COLO668 (cell line): ENCODE data around the gene LDLRAD4.
A peak's percentile ranks its signal among the peaks of the same experiment; 100 is the strongest.

Source experiments
- DNase-seq: peaks from one replicate; lab custom pipeline; 2025; ENCODE audit not compliant: unreplicated experiment; lab: John Stamatoyannopoulos, UW

Gene LDLRAD4

DNA sequence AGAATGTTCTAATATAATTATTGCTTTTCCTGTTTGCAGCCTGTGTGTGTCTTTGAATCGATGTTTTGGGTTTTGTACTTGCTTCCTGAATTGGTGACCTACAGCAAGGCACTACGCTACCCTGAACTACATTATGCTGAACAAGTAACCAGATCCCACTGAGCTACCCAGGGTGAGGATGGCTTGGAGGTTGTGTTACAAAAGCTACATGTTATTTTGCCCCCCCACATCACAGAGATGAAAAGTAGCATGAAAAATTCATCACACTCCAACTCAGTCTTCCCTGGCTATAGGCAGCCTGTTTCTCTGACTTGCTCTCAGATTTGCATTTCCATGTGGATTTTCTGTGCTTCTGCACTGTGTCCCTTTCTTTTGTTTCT, 162.1 kb downstream of the LDLRAD4 start:
- DNase-seq = no peak

DNA sequence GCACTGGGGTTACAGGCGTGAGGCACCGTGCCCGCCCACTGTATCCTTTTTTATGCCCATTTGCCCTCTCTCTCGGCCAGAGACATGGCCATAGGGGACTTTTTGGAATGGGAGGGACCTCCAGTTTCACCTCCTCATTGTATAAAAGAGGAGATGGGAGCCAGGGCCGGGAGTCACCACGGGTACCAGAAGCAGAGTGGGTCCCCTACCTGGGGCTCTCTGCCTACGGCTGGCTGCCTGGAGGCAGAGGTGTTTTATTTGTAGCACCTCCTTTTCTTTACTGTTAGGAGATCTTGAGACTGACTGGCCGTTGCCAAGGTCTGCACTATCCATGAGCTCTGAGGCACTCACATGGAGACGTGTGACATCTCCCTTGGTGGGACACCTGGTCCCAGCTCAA, 162.8 kb downstream of the LDLRAD4 start:
- DNase-seq = no peak

DNA sequence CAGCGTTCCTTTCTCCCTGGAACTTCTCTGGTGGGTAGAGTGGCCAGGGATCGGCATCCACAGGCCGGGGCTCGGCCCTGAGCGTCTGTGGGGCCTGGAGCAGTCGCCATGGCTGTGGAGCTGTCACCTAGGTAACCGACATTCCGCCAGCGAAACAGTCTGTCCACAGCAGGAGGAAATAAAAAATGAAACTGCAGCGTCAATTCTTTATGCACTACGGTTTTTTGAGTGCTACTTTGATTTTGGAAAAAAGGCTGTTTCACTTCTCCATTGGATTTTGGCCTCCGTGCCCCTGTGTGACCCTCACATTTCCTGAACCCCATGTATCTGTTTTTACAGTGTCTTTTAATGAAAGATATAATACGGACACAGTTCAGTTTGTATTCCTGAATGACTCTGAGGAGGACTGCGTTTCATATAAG, 163.4 kb downstream of the LDLRAD4 start:
- DNase-seq = peak; percentile 78

DNA sequence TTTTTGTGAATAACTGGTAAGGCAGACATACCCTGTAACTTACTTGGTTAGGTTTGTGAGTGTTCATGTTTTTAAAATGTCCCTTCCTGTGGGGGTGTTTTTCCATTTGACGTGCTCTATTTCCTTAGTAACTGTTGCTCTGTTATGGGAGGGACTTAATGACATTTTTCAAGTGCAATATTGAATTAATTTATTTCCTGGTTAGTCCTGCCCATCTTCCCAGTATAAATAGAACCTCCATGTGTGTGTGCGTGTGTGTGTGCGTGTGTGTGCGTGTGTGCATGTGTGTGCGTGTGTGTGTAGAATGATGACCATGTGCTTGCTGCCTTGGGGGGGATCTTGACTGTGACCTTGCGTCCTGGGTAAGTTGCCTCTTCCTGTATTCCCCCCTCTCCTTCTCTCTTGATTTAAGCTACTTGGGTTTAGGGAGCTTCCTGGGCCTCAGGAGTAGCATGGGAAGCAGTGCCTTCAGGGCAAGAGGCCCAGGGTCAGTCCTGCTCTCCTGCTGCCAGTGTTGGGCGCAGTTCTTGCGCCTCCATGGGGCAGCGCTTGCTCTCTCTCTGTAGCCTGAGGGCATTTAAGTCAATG, 163.9 kb downstream of the LDLRAD4 start:
- peak; percentile 77 for DNase-seq

DNA sequence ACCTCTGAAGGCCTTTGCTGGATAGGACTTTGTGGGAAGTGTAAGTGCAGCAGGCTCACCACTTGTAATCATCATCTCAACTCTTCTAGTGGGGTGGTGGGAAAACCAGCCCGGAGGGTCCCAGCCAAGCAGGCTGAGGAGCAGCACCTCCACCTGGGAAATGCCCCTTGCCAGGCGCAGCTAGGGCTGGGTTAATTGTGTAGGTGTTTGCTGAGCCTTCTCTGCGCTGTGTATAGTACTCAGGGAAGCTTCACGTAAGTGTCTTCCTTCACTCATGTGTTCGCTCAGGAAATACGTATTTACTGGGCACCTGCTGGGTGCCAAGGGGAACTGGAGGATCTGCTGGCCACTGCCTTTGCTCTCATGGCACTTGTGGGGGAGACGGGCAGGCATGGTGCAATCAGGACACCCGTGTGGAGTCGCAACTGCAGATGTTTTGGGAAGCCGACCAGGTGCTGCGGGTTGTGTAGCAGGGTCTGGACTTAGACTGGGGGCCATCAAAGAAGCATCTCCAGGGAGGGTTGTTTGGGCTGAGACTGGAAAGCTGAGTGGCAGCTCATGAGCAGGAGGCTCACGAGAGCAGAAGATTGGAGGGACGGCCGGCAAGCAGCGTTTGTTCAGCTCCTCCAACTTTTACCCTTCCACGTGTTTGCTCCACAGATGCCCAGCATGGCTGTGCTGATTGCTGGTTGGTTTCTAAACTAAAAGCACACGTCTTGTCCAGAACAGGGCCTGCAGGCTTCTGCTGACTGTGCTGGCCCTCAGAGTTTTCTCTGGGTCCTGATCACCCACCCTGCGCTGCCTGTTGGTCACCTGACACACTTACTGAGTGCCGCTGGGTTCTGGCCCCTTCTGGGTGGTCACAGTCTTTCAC, 164.6 kb downstream of the LDLRAD4 start:
- no peak for DNase-seq

DNA sequence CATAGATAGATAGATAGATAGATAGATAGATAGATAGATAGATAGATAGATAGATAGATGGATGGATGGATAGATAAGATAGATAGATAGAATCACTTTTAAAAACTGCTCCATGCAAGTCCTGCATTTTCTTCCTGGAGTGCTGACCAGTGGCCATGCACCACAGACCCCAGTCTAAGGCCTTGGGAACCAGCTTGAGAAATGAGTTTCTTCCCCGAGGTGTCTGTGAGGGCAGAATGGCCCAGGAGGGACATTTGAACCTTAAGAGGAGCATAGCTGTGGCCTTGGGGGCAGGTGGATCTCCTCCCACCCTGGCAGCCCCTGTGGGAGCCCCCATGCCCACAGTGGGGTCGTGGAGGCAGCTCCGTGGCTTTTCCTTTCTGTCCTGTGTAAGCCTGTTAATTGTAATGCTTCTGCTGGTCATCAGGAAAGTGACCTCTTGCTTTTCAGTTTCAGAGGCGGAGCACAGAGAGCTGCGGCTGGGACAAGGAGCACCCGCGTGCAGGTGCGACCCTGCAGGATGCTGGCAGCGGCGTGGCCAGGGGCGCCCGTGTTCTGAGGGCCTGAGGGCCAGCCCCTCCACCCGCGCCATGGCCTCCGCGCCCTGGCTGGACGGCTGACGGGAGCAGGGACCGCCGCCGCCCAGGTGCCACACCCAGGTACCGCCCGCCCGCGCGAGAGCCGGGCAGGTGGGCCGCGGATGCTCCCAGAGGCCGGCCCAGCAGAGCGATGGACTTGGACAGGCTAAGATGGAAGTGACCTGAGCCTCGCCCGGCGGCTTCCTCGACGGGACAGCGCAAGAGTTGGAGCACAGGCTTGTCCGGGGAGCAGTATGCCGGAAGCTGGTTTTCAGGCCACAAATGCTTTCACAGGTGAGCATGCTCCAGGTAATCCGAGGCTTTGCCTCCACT, 168.6 kb downstream of the LDLRAD4 start:
- DNase-seq = no peak

DNA sequence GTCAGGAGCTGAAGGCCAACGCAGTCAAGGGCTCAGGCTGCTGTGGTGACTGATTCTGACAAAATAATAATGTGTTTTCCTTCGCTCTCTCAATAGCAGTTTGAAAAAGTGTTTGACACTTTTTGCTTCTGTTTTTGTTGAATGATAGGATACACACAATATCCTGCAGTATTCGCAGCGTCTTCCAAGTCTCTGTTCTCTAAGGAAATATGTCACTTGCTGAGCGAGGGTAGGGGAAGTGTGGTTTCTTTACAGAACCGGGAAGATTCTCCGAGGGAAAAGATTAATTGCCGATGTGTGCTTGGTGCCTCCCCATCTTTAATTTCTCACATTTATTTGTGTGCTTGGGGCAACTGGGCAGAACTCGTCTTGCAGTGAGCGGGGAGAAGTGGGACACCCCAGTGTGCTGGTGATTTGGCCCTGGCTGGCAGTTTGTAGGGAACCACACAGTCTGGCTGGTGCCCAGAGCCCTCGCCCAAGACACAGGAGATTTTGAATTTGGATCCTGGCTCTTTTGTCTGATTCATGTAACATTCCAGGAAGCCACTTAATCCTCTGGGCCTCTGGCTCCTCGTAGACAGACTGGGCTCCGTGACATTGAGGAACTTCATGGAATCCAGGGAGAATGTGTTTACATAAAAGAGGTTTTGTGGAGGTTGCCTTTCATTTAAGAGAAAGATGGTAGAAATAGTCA, 169.4 kb downstream of the LDLRAD4 start:
- no peak for DNase-seq

DNA sequence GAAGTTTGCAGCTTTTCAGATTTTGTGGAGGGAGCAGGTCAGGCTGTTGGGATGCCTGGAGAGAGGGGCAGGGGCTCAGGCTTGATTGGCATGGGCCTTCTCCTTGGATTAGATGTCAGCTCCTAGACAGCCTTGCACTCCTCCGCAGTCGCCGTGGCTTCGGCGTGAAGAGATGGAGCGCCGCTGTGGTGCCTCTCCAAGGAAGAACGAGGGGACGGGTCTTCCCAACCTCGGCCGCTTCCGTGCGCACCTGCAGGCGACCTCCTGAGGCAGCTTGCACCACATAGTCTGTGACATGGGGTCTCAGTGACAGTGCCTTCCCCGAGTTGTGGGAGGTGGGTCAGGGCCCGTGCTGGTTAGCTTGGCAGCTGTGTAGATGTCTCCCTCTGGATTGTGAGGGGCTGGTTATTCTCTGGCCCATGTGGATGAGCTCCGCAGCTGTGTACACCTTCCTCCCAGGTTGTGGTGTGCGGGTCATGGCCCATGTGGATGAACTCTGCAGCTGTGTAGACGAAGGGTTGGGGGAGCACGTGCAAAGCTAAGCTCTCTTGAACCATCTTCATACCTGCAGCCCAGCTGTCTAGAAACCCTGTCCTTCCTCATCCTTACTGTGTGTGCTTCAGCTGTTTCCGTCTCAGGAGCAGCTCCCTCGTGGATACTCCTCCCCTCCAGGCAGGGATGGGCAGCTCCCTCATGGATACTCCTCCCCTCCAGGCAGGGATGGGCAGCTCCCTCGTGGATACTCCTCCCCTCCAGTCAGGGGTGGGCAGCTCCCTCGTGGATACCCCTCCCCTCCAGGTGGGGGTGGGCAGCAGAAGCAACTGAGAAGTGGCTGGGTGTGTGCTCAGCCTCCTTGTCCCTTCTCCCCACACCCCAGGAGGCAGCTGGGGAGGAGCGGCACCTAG, 170.3 kb downstream of the LDLRAD4 start:
- DNase-seq = no peak

DNA sequence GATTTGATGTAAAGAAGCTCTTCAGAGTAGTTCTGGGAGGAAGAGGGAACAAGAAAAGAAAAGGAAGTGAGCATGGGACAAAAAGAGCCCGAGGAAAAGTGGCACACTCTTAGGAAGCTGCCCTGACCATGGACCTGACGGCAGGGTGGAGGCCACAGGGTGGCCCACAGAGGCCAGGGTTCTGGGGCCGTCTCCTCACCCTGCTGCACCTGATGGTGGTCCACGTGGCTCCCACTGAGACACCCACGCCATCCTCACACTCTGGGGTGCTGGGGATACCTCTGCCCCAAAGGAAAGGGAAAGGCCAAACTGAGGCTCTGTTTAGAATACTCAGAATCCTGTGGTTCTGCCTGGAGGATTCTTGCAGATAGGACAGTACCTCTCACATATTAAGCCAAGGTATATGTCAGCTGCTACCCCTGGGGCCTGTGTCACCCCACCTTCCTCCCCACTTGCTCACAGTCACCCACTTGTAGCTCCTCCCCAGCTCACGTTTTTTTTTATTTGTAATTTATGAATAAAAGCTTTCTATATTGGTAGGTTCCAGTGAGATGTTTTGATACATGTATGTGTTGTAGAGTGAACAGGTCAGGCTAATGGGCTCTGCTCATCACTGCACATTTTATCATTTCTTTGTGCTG, 171.1 kb downstream of the LDLRAD4 start:
- DNase-seq = no peak

DNA sequence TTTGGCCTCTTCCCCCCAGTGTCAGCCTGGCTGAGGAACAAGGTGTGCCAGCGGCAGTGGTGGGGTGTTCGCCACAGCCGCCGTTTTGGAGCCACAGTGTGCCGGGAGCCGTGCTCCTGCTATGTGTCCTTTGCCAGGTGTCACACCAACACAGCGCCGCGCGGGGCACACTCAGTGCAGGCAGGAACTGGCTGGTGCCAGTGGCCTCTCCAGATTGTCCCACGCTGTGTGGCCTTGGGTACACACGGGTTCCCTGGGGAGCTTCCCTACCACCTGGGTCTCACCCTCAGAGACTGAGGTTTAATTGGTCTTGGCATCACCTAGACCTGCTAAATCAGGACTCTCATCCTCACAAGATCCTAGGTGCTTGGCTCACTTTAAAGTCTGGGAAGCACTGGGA, 171.6 kb downstream of the LDLRAD4 start:
- peak; percentile 21 for DNase-seq

DNA sequence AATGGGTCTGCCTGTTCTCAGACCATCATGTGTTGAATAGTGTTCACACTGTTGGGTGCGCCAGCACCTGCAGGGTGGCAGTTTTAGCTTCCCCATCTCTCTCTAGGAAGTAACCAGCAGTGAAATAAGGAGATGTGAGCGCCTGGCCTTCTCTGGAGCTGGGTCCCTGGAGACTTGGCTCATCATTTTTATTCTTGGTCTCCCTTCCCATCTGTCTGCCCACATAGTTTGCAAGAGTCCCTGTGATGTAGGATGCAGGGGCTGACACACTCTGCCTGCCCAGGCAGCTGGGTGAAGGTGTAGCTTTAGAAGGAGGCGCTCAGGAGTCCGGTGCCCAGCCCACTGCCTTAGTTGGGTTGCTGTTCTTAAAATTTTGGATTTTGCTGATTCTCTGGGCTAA, 172.2 kb downstream of the LDLRAD4 start:
- no peak for DNase-seq

DNA sequence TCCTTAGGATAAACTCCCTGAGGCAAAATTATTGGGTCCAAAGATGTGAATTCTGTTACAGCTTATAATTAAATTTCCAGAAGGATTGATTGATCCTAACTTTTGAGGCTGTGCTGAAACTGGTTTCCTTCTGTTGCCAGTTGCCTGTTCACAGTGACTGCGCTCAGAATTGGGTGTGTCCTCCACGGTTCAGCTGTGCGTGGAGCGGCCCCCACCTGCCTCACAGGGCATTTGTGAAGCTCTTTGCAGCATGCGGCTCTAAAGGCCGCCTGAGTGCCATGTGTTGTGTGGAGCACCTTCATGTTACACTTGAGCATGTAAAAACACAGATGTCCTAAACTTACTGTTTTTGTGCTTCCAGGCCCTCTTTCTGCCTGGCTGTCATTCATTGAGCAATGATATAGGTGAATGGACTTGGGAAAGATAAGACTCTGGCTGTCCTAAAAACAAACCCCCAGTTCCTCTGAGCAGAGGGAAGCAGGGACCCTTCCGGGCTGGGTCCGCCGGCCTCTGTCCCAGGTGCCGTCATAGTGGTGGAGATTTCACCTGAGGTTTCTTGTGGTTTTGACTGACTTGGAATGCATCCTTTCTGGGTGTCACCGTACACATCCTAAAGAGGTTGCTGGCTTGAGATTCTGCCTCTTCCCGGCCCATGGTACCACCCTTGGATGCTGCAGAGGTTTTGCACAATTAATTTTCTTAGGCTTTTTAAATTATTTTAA, 173.6 kb downstream of the LDLRAD4 start:
- peak; percentile 75 for DNase-seq

DNA sequence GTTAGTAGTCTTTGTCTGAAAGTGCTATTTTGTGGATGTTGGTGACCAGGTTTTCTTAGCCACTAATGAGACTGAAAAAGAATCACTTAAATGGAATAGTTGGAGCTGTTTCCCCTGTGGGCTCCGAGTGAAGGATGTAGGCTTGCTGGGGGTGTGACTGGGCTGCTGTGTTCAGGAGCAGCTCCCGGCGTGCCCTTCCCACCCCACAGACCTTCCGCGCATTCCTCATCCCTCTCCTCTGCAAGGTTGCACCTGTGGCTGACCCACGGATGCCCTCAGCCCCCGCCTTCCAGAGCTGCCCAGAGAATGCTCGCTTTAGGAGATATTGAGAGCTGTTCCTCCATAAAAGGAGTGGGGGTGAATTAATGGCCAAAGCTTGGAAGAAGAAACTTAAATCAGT, 174.3 kb downstream of the LDLRAD4 start:
- peak; percentile 30 for DNase-seq

DNA sequence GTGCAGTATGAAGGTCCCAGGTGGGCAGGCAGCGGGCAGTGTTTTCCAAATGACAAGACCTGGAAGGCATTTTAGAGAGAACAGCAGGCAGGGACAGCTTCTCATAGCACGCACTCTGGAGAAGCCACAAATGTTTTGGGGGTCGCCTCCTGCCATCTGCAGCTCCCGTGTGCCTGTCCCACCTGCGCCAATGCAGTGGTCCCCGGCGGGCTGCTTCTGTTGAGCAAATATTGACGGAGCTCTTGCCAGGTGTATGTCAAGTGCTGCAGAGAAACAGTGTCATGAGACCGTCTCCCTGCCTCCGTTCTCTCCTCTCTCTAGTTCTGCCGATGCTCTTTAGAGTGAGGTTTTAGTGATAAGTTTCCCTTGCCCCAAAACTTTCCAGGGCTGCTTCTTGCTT, 174.8 kb downstream of the LDLRAD4 start:
- peak; percentile 61 for DNase-seq

DNA sequence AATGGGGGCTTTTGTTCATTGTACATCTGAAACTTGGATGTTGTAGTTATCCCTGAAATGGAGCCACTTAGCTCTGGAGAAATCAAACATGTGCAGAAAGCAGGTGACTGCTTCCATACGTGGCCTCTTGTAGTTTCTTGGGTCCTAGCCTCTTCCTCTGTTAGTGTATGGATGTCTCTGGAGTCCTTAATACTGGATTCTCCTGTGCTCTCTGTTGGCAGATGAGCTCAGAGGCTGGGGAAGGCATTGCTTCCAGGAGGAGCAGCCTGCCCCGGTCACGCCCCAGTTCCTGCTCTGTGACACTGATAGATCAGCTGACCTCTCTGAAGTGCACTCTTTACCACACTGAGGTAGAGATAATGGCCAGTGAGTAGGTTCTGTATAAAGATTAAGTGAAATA, 176.2 kb downstream of the LDLRAD4 start:
- DNase-seq = peak; percentile 73

DNA sequence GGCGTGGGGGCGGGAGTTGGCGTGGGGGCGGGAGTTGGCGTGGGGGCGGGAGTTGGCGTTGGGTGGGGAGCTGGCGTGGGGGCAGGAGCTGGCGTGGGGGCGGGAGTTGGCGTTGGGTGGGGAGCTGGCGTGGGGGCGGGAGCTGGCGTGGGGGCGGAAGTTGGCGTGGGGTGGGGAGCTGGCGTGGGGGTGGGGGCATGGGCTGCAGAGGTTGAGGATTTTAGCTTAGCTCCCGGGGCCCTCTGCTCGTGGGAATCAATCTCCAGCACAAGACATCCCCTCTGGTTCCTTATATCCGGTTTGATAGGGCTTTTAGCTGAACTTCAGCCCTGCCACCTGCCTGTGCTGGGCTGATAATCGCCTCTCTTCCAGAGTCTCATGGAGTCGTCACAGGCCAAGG, 177.0 kb downstream of the LDLRAD4 start:
- DNase-seq = no peak

DNA sequence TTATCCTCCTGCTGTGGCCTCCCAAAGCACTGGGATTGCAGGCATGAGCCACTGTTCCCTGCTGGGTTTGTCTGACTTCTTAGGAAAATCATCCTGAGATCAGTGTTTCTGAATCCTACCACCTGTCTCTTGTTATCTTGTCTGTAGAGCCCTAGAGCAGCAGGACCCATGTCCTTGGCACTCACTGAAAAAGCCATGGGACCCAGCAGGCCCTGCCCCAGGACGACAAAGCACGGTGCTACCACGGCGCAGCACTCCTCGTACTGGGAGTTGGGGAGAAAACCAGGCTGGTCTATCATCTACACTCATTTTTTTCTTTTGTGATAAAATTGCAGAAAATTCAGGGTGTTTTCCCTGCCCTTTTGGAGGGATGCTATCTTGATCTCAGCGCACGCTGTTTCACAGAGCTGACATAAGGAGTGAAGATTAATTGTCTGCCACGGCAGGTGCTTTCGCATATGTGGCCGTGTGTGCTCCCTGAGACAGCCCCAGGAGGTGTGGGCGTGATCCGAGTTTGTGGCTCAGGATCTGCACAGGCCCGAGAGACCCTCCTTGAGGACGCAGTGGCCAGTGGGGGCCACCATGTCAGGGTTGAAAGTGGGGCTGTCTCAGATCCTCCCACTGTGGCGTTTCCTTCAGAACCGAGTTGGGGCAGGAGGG, 179.1 kb downstream of the LDLRAD4 start:
- no peak for DNase-seq

DNA sequence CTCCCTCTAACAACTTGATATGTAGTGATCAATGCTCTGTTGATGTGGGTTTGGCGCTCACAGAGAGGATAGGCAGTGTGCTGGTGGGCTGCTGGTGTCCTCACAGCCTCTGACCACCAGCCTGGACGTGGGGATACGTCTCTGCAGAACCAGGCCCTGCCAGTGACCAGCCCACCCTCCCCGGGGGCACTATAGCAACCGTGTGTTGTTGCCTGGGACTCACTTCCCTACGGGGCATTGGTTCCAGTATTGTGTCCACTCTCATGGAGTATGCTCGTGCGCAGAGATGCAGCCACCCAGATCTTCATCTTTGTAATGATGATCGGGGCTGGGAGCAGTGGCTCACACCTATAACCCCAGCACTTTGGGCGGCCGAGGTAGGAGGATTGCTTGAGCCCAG, 180.1 kb downstream of the LDLRAD4 start:
- DNase-seq = no peak
